HCT116 (cell line): ENCODE results near the gene SH3GL3.

ENCODE experiments used
- EZH2 ChIP-seq: fragments of 200-600 bp; sonication (generic); IDR thresholded peaks from 2 replicates; pipeline ENCODE4 v1.6.1; 2017; ENCODE audit warnings: antibody characterized with exemption, mixed run types
- EZH2phosphoT487 ChIP-seq: fragments of 200-600 bp; IDR thresholded peaks from 2 replicates; pipeline ENCODE4 v1.6.1; 2018; ENCODE audit warnings: antibody characterized with exemption, borderline replicate concordance
- FOSL1 ChIP-seq: IDR thresholded peaks from 2 replicates; pipeline ENCODE4 v1.6.1; 2012; ENCODE audit warnings: low read depth
- JUND ChIP-seq: IDR thresholded peaks from 2 replicates; pipeline ENCODE4 v1.6.1; 2012
- POLR2A ChIP-seq: IDR thresholded peaks from 2 replicates; pipeline ENCODE4 v1.7.0; 2011; ENCODE audit warnings: borderline replicate concordance; ENCODE audit not compliant: insufficient read depth, insufficient read length; ENCODE audit errors: extremely low read depth
- POLR2AphosphoS5 ChIP-seq: IDR thresholded peaks from 2 replicates; pipeline ENCODE4 v1.6.1; 2011; ENCODE audit warnings: mild to moderate bottlenecking, low read depth, low read length, moderate library complexity
- RAD21 ChIP-seq: IDR thresholded peaks from 2 replicates; pipeline ENCODE4 v1.6.1; 2012; ENCODE audit warnings: low read depth, mild to moderate bottlenecking
- SIN3A ChIP-seq: IDR thresholded peaks from 2 replicates; pipeline ENCODE4 v1.6.1; 2012; ENCODE audit warnings: low read depth
- SRF ChIP-seq: IDR thresholded peaks from 2 replicates; pipeline ENCODE4 v1.6.1; 2012; ENCODE audit warnings: low read depth
- YY1 ChIP-seq: IDR thresholded peaks from 2 replicates; pipeline ENCODE4 v1.6.1; 2011; ENCODE audit warnings: low read length, low read depth, moderate library complexity, mild to moderate bottlenecking; ENCODE audit not compliant: insufficient replicate concordance; ENCODE audit errors: extremely low read depth
- ZNF274 ChIP-seq: fragments of 200-500 bp; sonication (Bioruptor generic); IDR thresholded peaks from 2 replicates; pipeline ENCODE4 v1.6.1; 2014; ENCODE audit warnings: mild to moderate bottlenecking, low read depth, low read length, inconsistent platforms
- TF ChIP-seq, protein P1 (sequence below), 3 experiments: fragments of 200-600 bp in 1 of 3; sonication (generic) in 1 of 3; IDR thresholded peaks in 2 of 3; conservative IDR thresholded peaks in 1 of 3; 2 replicates each; pipeline ENCODE4 v1.5.1; 2012 to 2017; ENCODE audit warnings: low read depth in 2 of 3, low read length in 2 of 3, antibody characterized with exemption in 1 of 3, borderline replicate concordance in 1 of 3, control low read depth in 1 of 3, mild to moderate bottlenecking in 1 of 3, mixed read lengths in 1 of 3, mixed run types in 1 of 3, moderate library complexity in 1 of 3; ENCODE audit not compliant: insufficient read depth in 1 of 3

- TF ChIP-seq RAD21 (no peak), JUND (no peak), POLR2AphosphoS5 (no peak), EZH2 (no peak), POLR2A (no peak), SIN3A (no peak), EZH2phosphoT487 (no peak), YY1 (no peak), FOSL1 (no peak), ZNF274 (no peak), SRF (no peak)
- TF ChIP-seq, protein P1, sequence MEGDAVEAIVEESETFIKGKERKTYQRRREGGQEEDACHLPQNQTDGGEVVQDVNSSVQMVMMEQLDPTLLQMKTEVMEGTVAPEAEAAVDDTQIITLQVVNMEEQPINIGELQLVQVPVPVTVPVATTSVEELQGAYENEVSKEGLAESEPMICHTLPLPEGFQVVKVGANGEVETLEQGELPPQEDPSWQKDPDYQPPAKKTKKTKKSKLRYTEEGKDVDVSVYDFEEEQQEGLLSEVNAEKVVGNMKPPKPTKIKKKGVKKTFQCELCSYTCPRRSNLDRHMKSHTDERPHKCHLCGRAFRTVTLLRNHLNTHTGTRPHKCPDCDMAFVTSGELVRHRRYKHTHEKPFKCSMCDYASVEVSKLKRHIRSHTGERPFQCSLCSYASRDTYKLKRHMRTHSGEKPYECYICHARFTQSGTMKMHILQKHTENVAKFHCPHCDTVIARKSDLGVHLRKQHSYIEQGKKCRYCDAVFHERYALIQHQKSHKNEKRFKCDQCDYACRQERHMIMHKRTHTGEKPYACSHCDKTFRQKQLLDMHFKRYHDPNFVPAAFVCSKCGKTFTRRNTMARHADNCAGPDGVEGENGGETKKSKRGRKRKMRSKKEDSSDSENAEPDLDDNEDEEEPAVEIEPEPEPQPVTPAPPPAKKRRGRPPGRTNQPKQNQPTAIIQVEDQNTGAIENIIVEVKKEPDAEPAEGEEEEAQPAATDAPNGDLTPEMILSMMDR (IDR thresholded peaks at IDR 0.05 in 2 of 3, conservative IDR thresholded peaks at IDR 0.05 in 1 of 3; ENCODE audit: borderline replicate concordance in 1 of 3, insufficient read depth in 1 of 3, low read depth in 2 of 3, low read length in 2 of 3), result no peak
Measured at GRCh38 chr15:83569341-83569740, 122.2 kb downstream of the SH3GL3 start.
